Breast epithelium (tissue), 4 donors: ENCODE results near the gene PCDHA3. TPM values are rescaled to one million over a fixed set of nuclear protein-coding genes. Genes with fewer than 3 reads are reported as not detected.

Source experiments
- DNase-seq, 2 donors: peaks; one replicate each; pipeline ENCODE4 v3.0.0-alpha.2; 2019; ENCODE audit warnings: low spot score in 2 of 2
- H3K27ac ChIP-seq, 2 donors: fragments of 200-600 bp; sonication (generic) in 1 of 2; one replicate each; pipeline ENCODE4 v1.5.1; 2016 to 2019; ENCODE audit warnings: mild to moderate bottlenecking in 1 of 2
- H3K27me3 ChIP-seq, 2 donors: fragments of 200-600 bp; sonication (generic) in 1 of 2; one replicate each; pipeline versions ENCODE4 v1.5.1 to v1.6.0; 2017 to 2019; ENCODE audit warnings: control low read depth in 1 of 2, mild to moderate bottlenecking in 1 of 2
- H3K36me3 ChIP-seq: fragments of 200-600 bp; one replicate; pipeline ENCODE4 v1.5.1; 2019
- H3K4me1 ChIP-seq, 2 donors: fragments of 200-600 bp; sonication (generic); one replicate each; pipeline ENCODE4 v1.5.1; 2016 to 2019; ENCODE audit warnings: control low read depth in 1 of 2
- H3K4me3 ChIP-seq, 3 donors: fragments of 200-600 bp; sonication (generic); 1 replicate in 2 of 3; 2 replicates in 1 of 3; pipeline ENCODE4 v1.5.1; 2016 to 2019; ENCODE audit warnings: mild to moderate bottlenecking in 3 of 3, moderate library complexity in 2 of 3
- H3K9me3 ChIP-seq, 2 donors: fragments of 200-600 bp; sonication (generic) in 1 of 2; one replicate each; pipeline ENCODE4 v1.5.1; 2016 to 2019; ENCODE audit warnings: control low read depth in 1 of 2
- CTCF ChIP-seq, 3 donors: fragments of 450-650 bp; IDR thresholded peaks; one replicate each; pipeline ENCODE4 v1.5.1; 2016 to 2017; ENCODE audit warnings: antibody characterized with exemption in 3 of 3, mild to moderate bottlenecking in 3 of 3, moderate library complexity in 3 of 3
- POLR2A ChIP-seq: fragments of 450-650 bp; IDR thresholded peaks from one replicate; pipeline ENCODE4 v1.6.1; 2016; ENCODE audit warnings: antibody characterized with exemption, mild to moderate bottlenecking, moderate library complexity
- POLR2AphosphoS5 ChIP-seq, 3 donors: sonication (generic); formaldehyde crosslinking; IDR thresholded peaks; one replicate each; pipeline ENCODE4 v1.6.1; 2017; ENCODE audit warnings: antibody characterized with exemption in 3 of 3
- intact Hi-C: fragments of 100-400 bp; cut with DNase I; formaldehyde crosslinking; loops from one replicate; pipeline ENCODE4 v1.15.1; 2023; ENCODE audit warnings: low total_unique reads
- total RNA-seq, 3 donors: library from RNA; depleted of rRNA; stranded (reverse); fragments of >200 nt; gene quantifications; one replicate each; pipeline ENCODE4 v1.1.0, GENCODE V29; 2016

Gene PCDHA3
- 1 to 10 TPM in 1 of 3 donors, under 1 TPM in 2; 0.96 to 2.8 (median 0.98) TPM for total RNA-seq

DNA sequence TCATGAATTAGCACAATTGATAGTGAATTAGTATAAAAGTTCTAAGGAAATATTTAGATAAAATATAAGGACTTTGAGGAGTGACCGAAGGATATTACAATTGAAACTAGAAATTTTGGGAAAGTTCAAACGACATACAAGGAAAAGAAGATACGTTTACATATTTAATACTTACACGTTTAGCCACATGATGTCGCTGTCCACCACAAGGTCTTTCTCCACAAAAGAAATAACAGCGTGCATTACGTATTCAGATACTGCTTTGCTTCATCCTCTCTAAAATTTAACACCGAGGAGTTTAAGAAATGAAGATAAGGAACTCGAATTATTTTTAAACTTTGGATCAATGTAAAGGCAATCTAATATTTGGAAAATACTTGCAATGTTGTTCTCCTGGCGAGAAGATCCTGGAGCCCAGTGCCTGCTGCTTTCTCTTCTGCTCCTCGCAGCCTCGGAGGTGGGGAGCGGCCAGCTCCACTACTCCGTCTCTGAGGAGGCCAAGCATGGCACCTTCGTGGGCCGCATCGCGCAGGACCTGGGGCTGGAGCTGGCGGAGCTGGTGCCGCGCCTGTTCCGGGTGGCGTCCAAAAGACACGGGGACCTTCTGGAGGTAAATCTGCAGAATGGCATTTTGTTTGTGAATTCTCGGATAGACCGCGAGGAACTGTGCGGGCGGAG is at the start of gene PCDHA3:
Gene PCDHA3, plus strand, starts transcription at position 242 of the 678 bp plus-strand sequence.
- Histone ChIP-seq H3K27ac (no peak within 1 kb of the TSS), H3K27me3 (no peaks in the 10 kb centered on the region), H3K4me1 (no peaks in the 10 kb centered on the region), H3K36me3 (no peaks in the 10 kb centered on the region), H3K4me3 (peak within 1 kb of the TSS; percentile 25 to 62 (median 38)), H3K9me3 (peaks cover 39 to 58% of the 10 kb centered on the region in 2 donors)
- TF ChIP-seq CTCF (IDR thresholded peaks at IDR 0.05): peak in 2 of 3 donors; percentile 17 to 21
- TF ChIP-seq POLR2A: no peak
- intact Hi-C loops: no loop called here
- DNase-seq: no peak

- intact Hi-C loops: no loop called here
- DNase-seq: no peak
- Histone ChIP-seq H3K4me1 (no peaks in the 10 kb centered on the region), H3K9me3 (peaks cover 52 to 98% of the 10 kb centered on the region in 2 donors), H3K4me3 (no peak overlapping the region), H3K27me3 (no peaks in the 10 kb centered on the region), H3K27ac (no peak overlapping the region), H3K36me3 (no peaks in the 10 kb centered on the region)
- no peak for TF ChIP-seq CTCF (IDR thresholded peaks at IDR 0.05)
- TF ChIP-seq POLR2AphosphoS5 (IDR thresholded peaks at IDR 0.05): no peak
- no peak for TF ChIP-seq POLR2A
Observed at GRCh38 chr5:140753561-140753960, 47.3 kb upstream of the PCDHA3 start.

DNA sequence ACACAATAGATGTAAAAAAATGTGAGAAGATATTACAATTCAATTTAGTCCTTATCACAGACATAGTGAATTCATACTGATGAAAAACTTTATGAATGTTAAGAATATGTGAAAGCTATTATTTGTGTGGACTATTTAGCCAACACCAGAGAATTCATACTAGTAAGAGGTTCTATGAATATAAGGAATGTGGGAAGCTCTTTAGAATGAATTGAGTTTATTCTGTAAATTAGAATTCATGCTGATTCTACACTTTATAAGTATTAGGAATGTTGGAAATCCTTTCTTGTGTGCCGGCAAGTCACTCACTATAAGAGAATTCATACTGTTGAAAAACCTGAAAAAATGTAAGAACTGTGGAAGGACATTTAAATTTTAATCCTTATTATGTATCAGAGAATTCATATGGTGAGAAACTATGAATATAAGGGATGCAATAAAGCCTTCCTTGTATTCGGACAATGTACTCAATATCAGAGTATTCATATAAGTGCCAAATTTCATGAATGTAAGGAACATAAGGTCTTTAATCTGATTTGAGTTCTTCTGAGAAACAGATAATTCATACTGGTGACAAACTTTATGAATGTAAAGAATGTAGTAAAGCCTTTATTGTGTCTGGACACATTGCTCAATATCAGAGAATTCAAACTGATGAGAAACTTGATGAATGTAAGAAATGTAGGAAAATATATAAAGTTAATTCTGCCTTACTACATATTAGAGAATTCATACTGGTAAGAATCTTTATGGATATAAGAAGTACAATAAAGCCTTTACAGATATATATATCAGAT is 36.5 kb upstream of the PCDHA3 start:
- Histone ChIP-seq H3K27me3 (no peaks in the 10 kb centered on the region), H3K27ac (no peak overlapping the region), H3K4me1 (no peaks in the 10 kb centered on the region), H3K36me3 (no peaks in the 10 kb centered on the region), H3K9me3 (peaks cover 63 to 99% of the 10 kb centered on the region in 2 donors), H3K4me3 (no peak overlapping the region)
- intact Hi-C loops: no loop called here
- TF ChIP-seq POLR2A (no peak), POLR2AphosphoS5 (IDR thresholded peaks at IDR 0.05) (no peak), CTCF (IDR thresholded peaks at IDR 0.05) (no peak)
- DNase-seq: no peak

- Histone ChIP-seq H3K4me1 (no peaks in the 10 kb centered on the region), H3K4me3 (no peak overlapping the region), H3K9me3 (peaks cover 64 to 99% of the 10 kb centered on the region in 2 donors), H3K27me3 (no peaks in the 10 kb centered on the region), H3K27ac (no peak overlapping the region), H3K36me3 (no peaks in the 10 kb centered on the region)
- intact Hi-C loops: no loop called here
- no peak for DNase-seq
- no peak for TF ChIP-seq POLR2AphosphoS5 (IDR thresholded peaks at IDR 0.05)
- no peak for TF ChIP-seq POLR2A
- TF ChIP-seq CTCF (IDR thresholded peaks at IDR 0.05): no peak
Observed at GRCh38 chr5:140767444-140767843, 33.4 kb upstream of the PCDHA3 start.

DNA sequence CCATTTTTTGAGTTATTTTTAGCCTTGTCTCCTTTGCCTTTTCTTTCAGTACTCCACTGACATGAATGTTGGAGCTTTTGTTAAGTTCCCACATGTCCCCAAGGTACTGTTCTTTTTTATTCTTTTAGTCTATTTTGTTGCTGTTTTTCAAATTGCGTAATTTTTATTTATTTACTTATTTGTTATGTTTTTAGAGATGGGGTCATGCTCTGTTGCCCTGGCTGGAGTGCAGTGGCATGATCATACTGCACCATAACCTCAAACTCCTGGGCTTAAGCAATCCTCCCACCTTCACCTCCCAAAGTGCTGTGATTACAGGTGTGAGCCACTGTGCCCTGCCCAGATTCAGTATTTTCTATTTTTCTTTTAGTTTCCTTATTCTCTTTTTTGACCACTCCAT is 20.3 kb upstream of the PCDHA3 start:
- TF ChIP-seq CTCF (IDR thresholded peaks at IDR 0.05): no peak
- no peak for TF ChIP-seq POLR2AphosphoS5 (IDR thresholded peaks at IDR 0.05)
- TF ChIP-seq POLR2A: no peak
- H3K9me3 ChIP-seq: peaks cover 35 to 87% of the 10 kb centered on the region in 2 donors
- intact Hi-C loops: no loop called here
- DNase-seq: no peak
- no peak overlapping the region for H3K4me3 ChIP-seq
- no peaks in the 10 kb centered on the region for H3K27me3 ChIP-seq
- no peak overlapping the region for H3K27ac ChIP-seq
- H3K4me1 ChIP-seq: no peaks in the 10 kb centered on the region
- no peaks in the 10 kb centered on the region for H3K36me3 ChIP-seq
